SU-DHL-6 (cell line): ENCODE measurements around the gene TTC12.
A peak's percentile ranks its signal among the peaks of the same experiment; 100 is the strongest.

Experiments
- H2AFZ ChIP-seq: fragments of 200-600 bp; sonication (generic); 2 replicates; pipeline ENCODE4 v1.6.1; 2014; ENCODE audit warnings: low read depth, mild to moderate bottlenecking, moderate library complexity, mixed read lengths, antibody characterized with exemption, low read length; ENCODE audit not compliant: severe bottlenecking
- H3F3A ChIP-seq: fragments of 200-600 bp; shearing (Covaris generic); 2 replicates; pipeline ENCODE4 v1.6.0; 2016; ENCODE audit warnings: antibody characterized with exemption, mild to moderate bottlenecking; ENCODE audit not compliant: insufficient read depth
- H3K27ac ChIP-seq: fragments of 200-600 bp; sonication (generic); 2 replicates; pipeline ENCODE4 v1.5.1; 2016; ENCODE audit warnings: low read depth, mild to moderate bottlenecking, low read length, moderate library complexity, mixed read lengths
- H3K27me3 ChIP-seq: fragments of 200-600 bp; sonication (generic), shearing (Covaris generic); 2 replicates; pipeline ENCODE4 v1.6.0; 2014; ENCODE audit warnings: mild to moderate bottlenecking, low read length
- H3K36me3 ChIP-seq: fragments of 200-600 bp; sonication (generic); 2 replicates; pipeline ENCODE4 v1.6.1; 2014; ENCODE audit warnings: mild to moderate bottlenecking, low read length, mixed read lengths
- H3K4me2 ChIP-seq: fragments of 300-600, 200-600 bp; shearing (Covaris generic), sonication (generic); 2 replicates; pipeline ENCODE4 v1.6.0; 2014; ENCODE audit warnings: low read length, low read depth, mild to moderate bottlenecking; ENCODE audit not compliant: poor library complexity, severe bottlenecking
- H3K4me3 ChIP-seq: fragments of 200-600 bp; sonication (generic); 2 replicates; pipeline ENCODE4 v1.5.1; 2014; ENCODE audit warnings: antibody characterized with exemption, low read length, mild to moderate bottlenecking, mixed read lengths; ENCODE audit not compliant: insufficient read depth, poor library complexity, severe bottlenecking
- H3K79me2 ChIP-seq: fragments of 200-600 bp; sonication (generic); 2 replicates; pipeline ENCODE4 v1.6.1; 2014; ENCODE audit warnings: mild to moderate bottlenecking, low read length, moderate library complexity; ENCODE audit not compliant: insufficient read depth
- H3K9ac ChIP-seq: fragments of 200-600 bp; sonication (generic); 2 replicates; pipeline ENCODE4 v1.7.0; 2014; ENCODE audit warnings: mild to moderate bottlenecking, low read length
- H3K9me2 ChIP-seq: fragments of 200-600 bp; sonication (generic); replicated peaks from 2 replicates; pipeline ENCODE4 v1.6.1; 2014; ENCODE audit warnings: low read length; ENCODE audit not compliant: insufficient read depth
- H3K9me3 ChIP-seq: fragments of 200-600 bp; sonication (generic); 2 replicates; pipeline ENCODE4 v1.6.1; 2014; ENCODE audit warnings: low read length, mixed read lengths; ENCODE audit not compliant: insufficient read depth
- H4K20me1 ChIP-seq: fragments of 200-600 bp; sonication (generic); 2 replicates; pipeline ENCODE4 v1.6.1; 2014; ENCODE audit warnings: low read depth, mild to moderate bottlenecking, antibody characterized with exemption, low read length, moderate library complexity, mixed read lengths
- CTCF ChIP-seq: fragments of 200-600 bp; sonication (generic); IDR thresholded peaks from one replicate; pipeline ENCODE4 v1.5.1; 2017; ENCODE audit warnings: antibody characterized with exemption, mild to moderate bottlenecking, low read length, moderate library complexity; ENCODE audit not compliant: insufficient read depth, poor library complexity, severe bottlenecking
- EZH2phosphoT487 ChIP-seq: fragments of 200-600 bp; sonication (generic), shearing (Covaris generic); conservative IDR thresholded peaks from 2 replicates; pipeline ENCODE4 v1.6.1; 2018; ENCODE audit warnings: mild to moderate bottlenecking, antibody characterized with exemption, low read length, moderate library complexity, mixed read lengths

TTC12 gene

GRCh38 chr11:113314389-113315301, at the start of gene TTC12:
TTC12 (plus strand) TSS chr11:113314583; CDS start chr11:113316258, 1,675 bp downstream.
- Histone ChIP-seq H3K4me3 (peak within 1 kb of the TSS; percentile 59), H3K36me3 (no peaks in the 10 kb centered on the region), H3K9me3 (no peaks in the 10 kb centered on the region), H3F3A (0 out of 2 replicates have a peak, but pooled peaks cover 3% of the 10 kb centered on the region), H4K20me1 (no peaks in the 10 kb centered on the region), H3K79me2 (no peaks in the 10 kb centered on the region), H3K4me2 (peak within 1 kb of the TSS; percentile 58), H3K9me2 (no peaks in the 10 kb centered on the region), H3K27me3 (no peaks in the 10 kb centered on the region), H3K9ac (peak within 1 kb of the TSS; percentile 63), H2AFZ (peak within 1 kb of the TSS; percentile 80), H3K27ac (no peak within 1 kb of the TSS)
- TF ChIP-seq EZH2phosphoT487 (no peak), CTCF (no peak)

GRCh38 chr11:113265362-113265761, 49.0 kb upstream of the TTC12 start:
- Histone ChIP-seq H4K20me1 (no peaks in the 10 kb centered on the region), H3K27ac (no peak overlapping the region), H3K36me3 (no peaks in the 10 kb centered on the region), H3K9ac (no peak overlapping the region), H3K4me2 (no peak overlapping the region), H3K9me3 (no peaks in the 10 kb centered on the region), H3K9me2 (no peaks in the 10 kb centered on the region), H2AFZ (no peak overlapping the region), H3K79me2 (no peaks in the 10 kb centered on the region), H3K27me3 (no peaks in the 10 kb centered on the region), H3F3A (no peaks in the 10 kb centered on the region), H3K4me3 (no peak overlapping the region)
- TF ChIP-seq EZH2phosphoT487: no peak

- H3K4me3 ChIP-seq: no peak overlapping the region
- no peak for TF ChIP-seq EZH2phosphoT487
- no peak for TF ChIP-seq CTCF
- no peak overlapping the region for H2AFZ ChIP-seq
- H3K27ac ChIP-seq: no peak overlapping the region
- H3K9me3 ChIP-seq: no peaks in the 10 kb centered on the region
- H3F3A ChIP-seq: no peaks in the 10 kb centered on the region
- no peaks in the 10 kb centered on the region for H3K79me2 ChIP-seq
- H3K36me3 ChIP-seq: no peaks in the 10 kb centered on the region
- no peaks in the 10 kb centered on the region for H3K27me3 ChIP-seq
- no peaks in the 10 kb centered on the region for H4K20me1 ChIP-seq
- no peak overlapping the region for H3K4me2 ChIP-seq
- no peaks in the 10 kb centered on the region for H3K9me2 ChIP-seq
- no peak overlapping the region for H3K9ac ChIP-seq
Observed at GRCh38 chr11:113267493-113267892, 46.9 kb upstream of the TTC12 start.

GRCh38 chr11:113269096-113269495, 45.3 kb upstream of the TTC12 start:
- Histone ChIP-seq H3K9me3 (no peaks in the 10 kb centered on the region), H4K20me1 (no peaks in the 10 kb centered on the region), H2AFZ (no peak overlapping the region), H3K4me2 (no peak overlapping the region), H3K27ac (no peak overlapping the region), H3F3A (no peaks in the 10 kb centered on the region), H3K9me2 (no peaks in the 10 kb centered on the region), H3K79me2 (no peaks in the 10 kb centered on the region), H3K9ac (no peak overlapping the region), H3K36me3 (no peaks in the 10 kb centered on the region), H3K27me3 (no peaks in the 10 kb centered on the region), H3K4me3 (no peak overlapping the region)
- TF ChIP-seq CTCF (no peak), EZH2phosphoT487 (no peak)
